HG03064 (cell line): ENCODE results near the gene CCDC142.
"Not testable (repeated sequence)": the region's sequence is repeated elsewhere in the genome, so short reads cannot be mapped to it uniquely, and the experiment has no call there.

Source experiments
- ATAC-seq: cut with Tn5 transposase; IDR thresholded peaks from one replicate; pipeline ENCODE4 v1.9.1; 2021; ENCODE audit warnings: low read depth; ENCODE audit not compliant: unreplicated experiment

The CCDC142 gene

GRCh38 chr2:74447230-74447999 is 35.4 kb downstream of the CCDC142 start:
- ATAC-seq = no peak

- ATAC-seq = no peak
Observed at GRCh38 chr2:74444498-74445318, 38.1 kb downstream of the CCDC142 start.

- ATAC-seq = not testable (repeated sequence)
Observed at GRCh38 chr2:74442483-74443297, 40.1 kb downstream of the CCDC142 start.

GRCh38 chr2:74441690-74442482 is 40.9 kb downstream of the CCDC142 start, which contains the start of gene RTKN:
Gene RTKN (minus strand): TSS chr2:74441937. CDS start chr2:74441816, 121 bp downstream.
- ATAC-seq = no peak

- no peak for ATAC-seq
Observed at GRCh38 chr2:74441170-74441689, 41.6 kb downstream of the CCDC142 start.

- ATAC-seq = peak; percentile 79
Observed at GRCh38 chr2:74440378-74441169, 42.2 kb downstream of the CCDC142 start.

- ATAC-seq = no peak
Observed at GRCh38 chr2:74439803-74440377, 42.9 kb downstream of the CCDC142 start.

GRCh38 chr2:74439373-74439772 is 43.4 kb downstream of the CCDC142 start:
- ATAC-seq = no peak

- no peak for ATAC-seq
Observed at GRCh38 chr2:74438248-74438647, 44.5 kb downstream of the CCDC142 start.

- ATAC-seq = no peak
Observed at GRCh38 chr2:74436848-74437695, 45.7 kb downstream of the CCDC142 start.

GRCh38 chr2:74436111-74436805 is 46.5 kb downstream of the CCDC142 start:
- no peak for ATAC-seq

- no peak for ATAC-seq
Observed at GRCh38 chr2:74430502-74430901, 52.3 kb downstream of the CCDC142 start.

GRCh38 chr2:74429487-74430451 is 53.0 kb downstream of the CCDC142 start:
- ATAC-seq = no peak

- no peak for ATAC-seq
Observed at GRCh38 chr2:74428675-74429074, 54.1 kb downstream of the CCDC142 start.

- no peak for ATAC-seq
Observed at GRCh38 chr2:74427551-74427950, 55.2 kb downstream of the CCDC142 start.

GRCh38 chr2:74426181-74426758 is 56.5 kb downstream of the CCDC142 start:
- ATAC-seq = no peak
